Activated T-helper 17 cell treated with anti-CD3 and anti-CD28 coated beads, Interleukin-2, amount 50 U/mL, for 72 hours (primary cell): Measurements from ENCODE around the gene GP1BB. TPM values are rescaled to one million over a fixed set of nuclear protein-coding genes. Genes with fewer than 3 reads are reported as not detected.
"Not testable (repeated sequence)": the region's sequence is repeated elsewhere in the genome, so short reads cannot be mapped to it uniquely, and the experiment has no call there.

Experiments
- ATAC-seq: fragments of 150-1000 bp; cut with Tn5 transposase; replicated peaks from 2 replicates; pipeline ENCODE4 v1.10.0; 2021; ENCODE audit warnings: mild to moderate bottlenecking, moderate library complexity
- H3K27ac Mint-ChIP-seq: one replicate; pipeline ENCODE4 v1.8.0; 2022; ENCODE audit warnings: mixed read lengths
- H3K27me3 Mint-ChIP-seq: one replicate; pipeline ENCODE4 v1.8.0; 2022; ENCODE audit warnings: mixed read lengths
- H3K36me3 Mint-ChIP-seq: one replicate; pipeline ENCODE4 v1.8.0; 2022; ENCODE audit warnings: low read depth, mild to moderate bottlenecking, mixed read lengths
- H3K4me1 Mint-ChIP-seq: one replicate; pipeline ENCODE4 v1.8.0; 2022; ENCODE audit warnings: mixed read lengths
- H3K4me3 Mint-ChIP-seq: one replicate; pipeline ENCODE4 v1.8.0; 2022; ENCODE audit warnings: mild to moderate bottlenecking, mixed read lengths
- H3K9me3 Mint-ChIP-seq: one replicate; pipeline ENCODE4 v1.8.0; 2022; ENCODE audit warnings: mixed read lengths
- total RNA-seq, 2 donors: library from RNA; stranded (reverse); gene quantifications; one replicate each; pipeline ENCODE4 v1.2.3, GENCODE V29; 2022

The GP1BB gene
- total RNA-seq, 2 donors from 2014 or later, result not detected

DNA sequence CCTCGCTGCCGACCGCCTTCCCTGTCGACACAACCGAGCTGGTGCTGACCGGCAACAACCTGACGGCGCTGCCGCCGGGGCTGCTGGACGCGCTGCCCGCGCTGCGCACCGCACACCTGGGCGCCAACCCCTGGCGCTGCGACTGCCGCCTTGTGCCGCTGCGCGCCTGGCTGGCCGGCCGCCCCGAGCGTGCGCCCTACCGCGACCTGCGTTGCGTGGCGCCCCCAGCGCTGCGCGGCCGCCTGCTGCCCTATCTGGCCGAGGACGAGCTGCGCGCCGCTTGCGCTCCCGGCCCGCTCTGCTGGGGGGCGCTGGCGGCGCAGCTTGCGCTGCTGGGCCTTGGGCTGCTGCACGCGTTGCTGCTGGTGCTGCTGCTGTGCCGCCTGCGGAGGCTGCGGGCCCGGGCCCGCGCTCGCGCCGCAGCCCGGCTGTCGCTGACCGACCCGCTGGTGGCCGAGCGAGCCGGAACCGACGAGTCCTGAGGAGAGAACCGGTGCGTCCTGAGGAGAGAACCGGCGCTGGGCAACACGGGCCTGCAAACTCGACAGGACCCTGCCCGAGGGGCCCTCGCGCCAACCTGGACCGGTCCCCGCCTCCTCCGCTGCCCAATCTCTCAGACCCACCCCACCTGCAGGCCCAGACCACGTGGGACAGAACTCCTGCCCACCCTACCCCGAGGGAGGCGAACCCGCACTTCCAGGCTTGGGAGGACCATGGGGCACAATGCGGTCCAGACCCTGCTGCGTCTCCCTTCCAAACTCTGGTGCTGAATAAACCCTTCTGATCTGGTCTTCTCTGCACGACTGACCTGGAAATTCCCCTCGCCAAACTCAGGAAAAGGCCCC, 866 bp downstream of the GP1BB start:
- H3K27ac Mint-ChIP-seq, result no peak overlapping the region
- no peaks in the 10 kb centered on the region for H3K4me1 Mint-ChIP-seq
- H3K4me3 Mint-ChIP-seq, result no peak overlapping the region
- peak; percentile 61 for ATAC-seq
- peaks cover 7% of the 10 kb centered on the region for H3K36me3 Mint-ChIP-seq
- peaks cover 39% of the 10 kb centered on the region for H3K27me3 Mint-ChIP-seq
- H3K9me3 Mint-ChIP-seq, result no peaks in the 10 kb centered on the region

DNA sequence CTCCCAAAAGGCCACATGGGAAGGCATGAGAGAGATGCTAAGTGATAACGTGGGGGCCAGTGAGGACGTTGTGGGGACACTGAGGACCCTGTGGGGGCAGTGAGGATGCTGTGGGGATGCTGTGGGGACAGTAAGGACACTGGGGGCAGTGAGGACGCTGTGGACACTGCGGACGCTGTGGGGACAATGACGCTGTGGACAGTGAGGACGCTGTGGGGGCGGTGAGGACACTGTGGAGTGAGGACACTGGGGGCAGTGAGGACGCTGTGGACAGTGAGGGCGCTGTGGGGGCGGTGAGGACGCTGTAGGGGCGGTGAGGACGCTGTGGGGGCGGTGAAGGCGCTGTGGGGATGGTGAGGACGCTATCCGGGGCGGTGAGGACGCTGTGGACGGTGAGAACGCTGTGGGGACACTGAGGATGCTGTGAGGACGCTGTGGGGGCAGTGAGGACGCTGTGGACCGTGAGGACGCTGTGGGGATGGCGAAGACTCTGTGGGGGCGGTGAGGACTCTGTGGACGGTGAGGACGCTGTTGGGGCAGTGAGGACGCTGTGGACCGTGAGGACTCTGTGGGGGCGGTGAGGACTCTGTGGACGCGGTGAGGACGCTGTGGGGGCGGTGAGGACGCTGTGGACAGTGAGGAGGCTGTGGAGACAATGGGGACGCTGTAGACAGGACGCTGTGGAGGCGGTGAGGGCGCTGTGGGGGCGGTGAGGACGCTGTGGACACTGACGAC, 1.8 kb downstream of the GP1BB start:
- Mint-ChIP-seq H3K9me3 (no peaks in the 10 kb centered on the region), H3K27ac (no peak overlapping the region), H3K4me3 (no peak overlapping the region), H3K36me3 (no peaks in the 10 kb centered on the region), H3K4me1 (no peaks in the 10 kb centered on the region), H3K27me3 (peaks cover 31% of the 10 kb centered on the region)
- no peak for ATAC-seq

DNA sequence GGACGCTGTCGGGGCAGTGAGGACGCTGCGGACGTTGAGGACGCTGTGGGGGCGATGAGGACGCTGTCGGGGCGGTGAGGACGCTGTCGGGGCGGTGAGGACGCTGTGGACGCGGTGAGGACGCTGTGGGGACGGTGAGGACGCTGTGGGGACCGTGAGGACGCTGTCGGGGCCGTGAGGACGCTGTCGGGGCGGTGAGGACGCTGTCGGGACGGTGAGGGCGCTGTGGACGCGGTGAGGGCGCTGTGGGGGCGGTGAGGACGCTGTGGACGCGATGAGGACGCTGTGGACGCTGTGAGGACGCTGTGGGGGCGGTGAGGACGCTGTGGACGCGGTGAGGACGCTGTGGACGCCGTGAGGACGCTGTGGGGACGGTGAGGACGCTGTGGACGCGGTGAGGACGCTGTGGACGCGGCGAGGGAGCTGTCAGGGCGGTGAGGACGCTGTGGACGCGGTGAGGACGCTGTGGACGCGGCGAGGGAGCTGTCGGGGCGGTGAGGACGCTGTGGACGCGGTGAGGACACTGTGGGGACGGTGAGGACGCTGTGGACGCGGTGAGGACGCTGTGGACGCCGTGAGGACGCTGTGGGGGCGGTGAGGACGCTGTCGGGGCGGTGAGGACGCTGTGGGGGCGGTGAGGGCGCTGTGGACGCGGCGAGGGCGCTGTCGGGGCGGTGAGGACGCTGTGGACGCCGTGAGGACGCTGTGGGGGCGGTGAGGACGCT, 2.9 kb downstream of the GP1BB start:
- not testable (repeated sequence) for H3K4me3 Mint-ChIP-seq, H3K4me1 Mint-ChIP-seq, H3K9me3 Mint-ChIP-seq, H3K36me3 Mint-ChIP-seq, ATAC-seq, H3K27ac Mint-ChIP-seq
- H3K27me3 Mint-ChIP-seq, result peaks cover 21% of the 10 kb centered on the region

DNA sequence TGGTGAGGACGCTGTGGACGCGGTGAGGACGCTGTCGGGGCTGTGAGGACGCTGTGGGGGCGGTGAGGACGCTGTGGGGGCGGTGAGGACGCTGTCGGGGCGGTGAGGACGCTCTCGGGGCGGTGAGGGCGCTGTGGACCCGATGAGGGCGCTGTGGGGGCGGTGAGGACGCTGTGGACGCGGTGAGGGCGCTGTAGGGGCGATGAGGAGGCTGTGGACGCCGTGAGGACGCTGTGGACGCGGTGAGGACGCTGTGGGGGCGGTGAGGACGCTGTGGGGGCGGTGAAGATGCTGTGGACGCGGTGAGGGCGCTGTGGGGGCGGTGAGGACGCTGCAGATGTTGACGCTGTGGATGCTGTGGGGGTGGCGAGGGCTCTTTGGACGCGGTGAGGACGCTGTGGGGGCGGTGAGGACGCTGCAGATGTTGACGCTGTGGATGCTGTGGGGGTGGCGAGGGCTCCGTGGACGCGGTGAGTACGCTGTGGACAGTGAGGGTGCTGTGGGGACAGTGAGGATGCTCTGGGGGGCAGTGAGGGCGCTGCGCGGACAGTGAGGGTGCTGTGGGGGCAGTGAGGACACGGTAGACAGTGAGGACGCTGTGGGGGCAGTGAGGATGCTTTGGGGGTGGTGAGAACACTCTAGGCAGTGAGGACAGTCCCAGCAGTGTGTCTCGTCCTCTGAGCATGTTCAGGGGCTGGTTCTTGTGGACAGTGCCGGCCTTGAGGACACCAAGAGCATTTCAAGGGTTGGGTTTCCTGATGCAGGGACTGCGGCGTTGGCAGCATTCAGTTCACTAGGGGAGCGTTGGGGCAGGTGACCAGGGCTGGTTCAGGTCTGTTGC, 4.2 kb downstream of the GP1BB start:
- Mint-ChIP-seq H3K9me3 (no peaks in the 10 kb centered on the region), H3K4me3 (no peak overlapping the region)
- no peak for ATAC-seq

DNA sequence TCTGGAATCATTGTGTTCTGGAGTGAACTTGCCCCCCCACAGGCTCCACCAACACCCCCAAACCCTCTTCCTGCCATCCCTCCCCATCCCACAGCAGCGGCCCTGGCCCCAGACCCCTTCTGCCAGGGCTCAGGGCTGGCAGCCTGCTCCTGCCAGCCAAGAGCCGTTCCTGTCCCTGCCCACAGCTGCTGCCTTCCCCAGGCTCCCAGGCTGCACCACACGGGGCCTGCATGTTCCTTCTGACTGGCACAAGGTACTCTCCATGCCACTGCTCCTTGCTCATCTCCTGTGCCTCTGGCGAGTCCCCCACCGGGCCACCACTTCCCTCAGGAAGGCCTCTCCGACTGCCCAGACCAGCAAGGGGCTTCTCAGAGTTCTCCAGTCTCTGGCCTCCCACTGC, 4.9 kb downstream of the GP1BB start:
- ATAC-seq, result no peak
- Mint-ChIP-seq H3K4me1 (peaks cover 3% of the 10 kb centered on the region), H3K4me3 (no peak overlapping the region), H3K9me3 (no peaks in the 10 kb centered on the region), H3K36me3 (no peaks in the 10 kb centered on the region), H3K27me3 (peaks cover 16% of the 10 kb centered on the region), H3K27ac (no peak overlapping the region)

More for the DNA sequence above, 4.2 kb downstream of the GP1BB start:
- Mint-ChIP-seq H3K27me3 (peaks cover 19% of the 10 kb centered on the region), H3K27ac (no peak overlapping the region), H3K4me1 (peaks cover 3% of the 10 kb centered on the region), H3K36me3 (no peaks in the 10 kb centered on the region)

DNA sequence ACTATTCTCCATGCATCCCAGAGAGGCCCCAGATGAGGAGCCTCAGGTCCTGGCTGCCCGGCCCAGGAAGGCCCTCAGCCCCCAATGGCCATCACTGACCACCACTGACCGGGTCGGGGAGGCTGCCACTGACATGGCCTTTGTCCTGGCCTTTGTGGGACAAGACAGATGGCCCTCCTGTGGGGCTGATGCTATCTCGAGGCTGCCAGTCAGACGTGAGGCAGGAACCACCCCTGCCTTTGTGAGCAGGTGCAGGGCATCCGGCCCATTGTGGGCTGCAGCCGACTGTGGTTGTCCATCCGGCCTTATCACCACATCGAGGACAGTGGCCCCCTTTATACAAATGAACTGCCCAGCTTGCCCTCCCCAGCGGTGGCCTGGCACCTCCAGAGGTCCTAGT, 5.5 kb downstream of the GP1BB start:
- Mint-ChIP-seq H3K27me3 (peaks cover 15% of the 10 kb centered on the region), H3K27ac (no peak overlapping the region), H3K4me3 (no peak overlapping the region), H3K4me1 (peaks cover 3% of the 10 kb centered on the region), H3K9me3 (no peaks in the 10 kb centered on the region), H3K36me3 (no peaks in the 10 kb centered on the region)
- ATAC-seq, result no peak

DNA sequence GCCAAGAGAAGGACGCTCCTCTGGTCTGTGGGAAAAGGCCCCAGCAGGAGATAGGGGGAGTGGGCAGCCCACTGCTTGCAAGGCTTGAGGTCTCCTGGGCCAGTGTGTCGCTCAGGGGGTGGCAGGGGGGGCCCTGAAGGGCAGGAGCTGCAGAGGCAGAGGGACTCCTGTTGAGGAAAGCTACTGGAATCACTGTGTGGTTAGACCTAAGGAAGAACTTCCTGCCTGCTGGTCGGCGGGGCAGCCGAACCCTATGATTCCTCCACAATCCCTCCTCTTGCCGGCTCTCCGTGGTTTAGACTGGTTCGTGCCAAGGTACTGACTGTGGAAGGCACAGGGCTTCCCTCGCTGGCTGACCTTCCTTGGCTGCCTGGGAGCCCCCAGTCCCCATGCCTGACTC, 6.2 kb downstream of the GP1BB start:
- H3K27ac Mint-ChIP-seq, result no peak overlapping the region
- H3K36me3 Mint-ChIP-seq, result no peaks in the 10 kb centered on the region
- no peaks in the 10 kb centered on the region for H3K9me3 Mint-ChIP-seq
- no peak overlapping the region for H3K4me3 Mint-ChIP-seq
- no peak for ATAC-seq
- H3K4me1 Mint-ChIP-seq, result peaks cover 3% of the 10 kb centered on the region
- H3K27me3 Mint-ChIP-seq, result peaks cover 14% of the 10 kb centered on the region

DNA sequence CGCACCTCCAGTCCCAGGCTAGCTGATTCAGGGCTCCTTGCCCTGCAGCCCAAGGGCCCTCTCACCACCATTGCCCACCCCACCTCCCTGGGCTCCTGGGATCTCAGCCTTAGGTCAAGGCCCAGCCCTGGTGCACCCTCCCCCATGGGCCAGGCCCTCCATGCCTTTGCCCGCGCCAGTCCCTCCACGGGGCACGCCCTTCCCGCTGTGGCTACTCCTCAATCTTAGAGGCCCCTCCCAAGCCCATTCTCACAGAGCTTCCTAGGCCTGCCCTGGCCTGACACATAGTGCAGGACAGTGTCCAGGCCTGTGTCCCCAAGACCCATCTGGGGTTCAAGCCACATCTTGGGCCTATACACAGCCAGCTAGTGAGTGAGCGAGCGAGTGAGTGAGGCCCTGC, 6.9 kb downstream of the GP1BB start:
- ATAC-seq, result peak; percentile 15
- H3K27ac Mint-ChIP-seq, result no peak overlapping the region
- no peaks in the 10 kb centered on the region for H3K9me3 Mint-ChIP-seq
- H3K36me3 Mint-ChIP-seq, result no peaks in the 10 kb centered on the region
- peak overlapping the region; percentile 61 for H3K4me3 Mint-ChIP-seq
- H3K4me1 Mint-ChIP-seq, result peaks cover 3% of the 10 kb centered on the region
- H3K27me3 Mint-ChIP-seq, result peaks cover 8% of the 10 kb centered on the region

DNA sequence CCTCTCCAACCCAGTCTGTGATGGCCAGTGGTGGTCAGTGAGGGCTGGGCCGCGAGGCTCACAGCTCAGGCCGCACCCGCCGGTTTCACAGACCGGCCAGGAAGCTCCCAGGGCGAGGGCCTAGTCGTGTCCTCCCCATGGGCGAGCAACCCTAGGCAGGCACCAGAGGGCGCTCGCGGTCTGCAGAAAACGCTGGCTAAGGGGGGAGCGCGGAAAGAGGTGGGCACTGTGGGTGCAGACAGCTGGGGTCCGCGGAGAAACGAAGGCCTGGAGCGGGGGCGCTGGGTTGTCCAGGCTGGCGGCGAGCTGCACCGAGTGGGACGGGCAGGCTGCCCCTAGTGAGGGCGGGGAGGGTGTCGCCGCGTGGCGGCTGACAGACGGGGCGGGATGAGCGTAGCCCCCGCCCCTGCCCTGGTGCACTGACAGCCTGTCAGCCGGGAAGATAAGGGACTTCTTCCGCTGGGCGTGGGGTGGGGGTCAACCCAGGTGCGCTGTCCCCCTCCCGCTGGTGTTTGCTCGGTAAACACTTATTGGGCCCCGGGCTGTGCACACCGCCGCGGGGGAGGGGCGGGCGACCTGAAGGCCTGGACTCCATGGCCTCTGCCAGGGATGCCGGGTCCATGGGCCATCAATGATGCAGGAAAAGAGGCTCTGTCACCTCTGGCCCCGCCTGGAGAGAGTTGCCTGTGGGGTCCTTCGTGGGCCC, 7.5 kb downstream of the GP1BB start:
- no peak overlapping the region for H3K27ac Mint-ChIP-seq
- peak overlapping the region; percentile 61 for H3K4me3 Mint-ChIP-seq
- H3K27me3 Mint-ChIP-seq, result peaks cover 4% of the 10 kb centered on the region
- no peaks in the 10 kb centered on the region for H3K36me3 Mint-ChIP-seq
- peak; percentile 91 for ATAC-seq
- peaks cover 3% of the 10 kb centered on the region for H3K4me1 Mint-ChIP-seq
- no peaks in the 10 kb centered on the region for H3K9me3 Mint-ChIP-seq

DNA sequence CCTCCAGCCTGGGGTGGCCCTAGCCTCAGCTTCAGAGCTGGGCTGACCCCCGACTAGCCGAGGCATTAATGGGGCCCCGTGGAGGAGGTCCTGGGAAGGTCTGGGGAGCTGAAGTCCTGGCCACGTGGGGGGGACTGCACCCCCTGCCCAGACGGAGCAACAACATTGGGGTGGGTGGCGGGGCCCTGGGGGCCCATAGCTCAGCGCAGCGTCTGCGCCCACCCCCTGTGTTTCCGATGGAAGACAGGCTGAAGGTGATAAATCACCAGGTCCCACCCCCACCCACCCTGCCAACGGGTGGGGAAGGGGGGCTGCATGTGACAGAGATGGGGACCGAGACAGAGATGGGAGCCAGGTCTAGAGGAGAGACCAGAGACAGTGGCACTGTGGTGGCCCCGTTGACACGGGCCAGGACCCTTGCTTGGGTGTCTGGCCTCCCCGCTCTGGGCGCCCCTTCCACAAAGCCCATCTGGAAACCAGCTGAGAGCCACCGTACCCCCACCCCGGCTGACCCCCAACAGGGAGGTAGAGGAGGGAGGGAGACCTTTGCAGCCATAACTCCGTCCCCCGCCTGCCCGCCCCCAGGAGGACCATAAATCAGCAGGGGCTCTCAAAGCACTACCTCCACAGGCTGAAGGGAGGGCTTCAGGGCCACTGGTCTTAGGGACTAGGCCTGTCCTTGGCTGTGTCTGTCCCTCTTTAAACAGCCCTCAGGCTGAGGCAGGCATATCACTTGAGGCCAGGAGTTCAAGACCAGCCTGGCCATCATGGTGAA, 8.2 kb downstream of the GP1BB start:
- peak overlapping the region; percentile 61 for H3K4me3 Mint-ChIP-seq
- peaks cover 4% of the 10 kb centered on the region for H3K27me3 Mint-ChIP-seq
- peaks cover 3% of the 10 kb centered on the region for H3K4me1 Mint-ChIP-seq
- no peaks in the 10 kb centered on the region for H3K36me3 Mint-ChIP-seq
- no peaks in the 10 kb centered on the region for H3K9me3 Mint-ChIP-seq
- no peak for ATAC-seq
- H3K27ac Mint-ChIP-seq, result no peak overlapping the region

DNA sequence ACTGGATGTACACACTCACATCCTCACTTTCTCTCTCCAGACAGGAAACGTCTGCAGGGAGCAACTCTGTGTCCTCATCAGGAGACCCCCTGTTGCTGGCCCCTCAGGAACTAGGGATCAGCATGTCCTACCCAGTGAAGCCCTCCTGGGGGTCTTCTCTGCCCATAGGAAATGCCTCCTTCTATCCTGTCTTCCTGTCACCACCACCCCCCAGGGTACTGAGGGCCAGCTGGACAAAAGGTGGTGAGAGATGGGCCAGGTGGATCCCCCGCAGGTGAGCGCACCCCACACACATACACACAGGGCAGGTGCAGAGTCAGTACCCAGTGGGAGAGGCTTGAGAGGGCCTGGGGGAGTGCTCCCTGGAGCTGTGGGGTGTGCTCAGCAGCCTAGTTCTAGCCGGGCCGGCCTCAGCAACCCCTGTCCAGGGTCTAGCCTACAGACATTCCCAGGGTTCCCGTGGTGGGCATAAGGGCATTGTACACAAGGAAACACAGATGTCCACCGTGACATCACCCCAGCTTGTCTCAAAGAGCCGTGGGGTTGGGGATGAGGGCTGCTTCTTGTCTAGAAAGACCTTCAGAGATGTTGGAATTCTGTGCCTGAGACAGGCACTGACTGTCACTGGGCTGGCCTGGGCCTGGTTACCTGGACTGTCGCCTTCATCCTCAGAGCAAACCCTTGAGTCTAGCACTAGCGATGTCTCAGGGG, 9.2 kb downstream of the GP1BB start:
- no peaks in the 10 kb centered on the region for H3K9me3 Mint-ChIP-seq
- H3K27me3 Mint-ChIP-seq, result peaks cover 3% of the 10 kb centered on the region
- no peak overlapping the region for H3K4me3 Mint-ChIP-seq
- H3K4me1 Mint-ChIP-seq, result peaks cover 3% of the 10 kb centered on the region
- no peaks in the 10 kb centered on the region for H3K36me3 Mint-ChIP-seq
- no peak overlapping the region for H3K27ac Mint-ChIP-seq
- no peak for ATAC-seq

DNA sequence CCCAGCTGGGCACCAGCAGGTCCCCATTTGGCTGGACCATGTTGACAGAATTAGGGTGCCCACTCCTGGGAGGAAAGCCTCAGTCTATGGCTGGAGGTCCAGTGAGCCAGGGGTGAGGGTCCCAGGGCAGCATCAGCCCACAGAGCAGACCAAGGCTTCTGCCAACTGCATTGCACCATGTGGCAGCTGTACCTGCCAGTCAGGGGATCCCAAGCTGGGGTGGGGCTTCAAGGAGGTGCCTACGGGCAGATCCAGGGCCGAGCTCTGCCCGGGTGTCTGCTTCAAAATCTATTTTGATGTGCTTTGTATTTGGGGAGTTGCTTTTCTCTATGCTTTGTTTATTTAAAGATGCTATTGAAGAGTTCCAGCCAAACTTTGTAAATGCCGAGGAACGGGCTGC, 10.4 kb downstream of the GP1BB start:
- H3K4me3 Mint-ChIP-seq, result no peak overlapping the region
- no peaks in the 10 kb centered on the region for H3K36me3 Mint-ChIP-seq
- peaks cover 3% of the 10 kb centered on the region for H3K4me1 Mint-ChIP-seq
- H3K27ac Mint-ChIP-seq, result no peak overlapping the region
- no peak for ATAC-seq
- no peaks in the 10 kb centered on the region for H3K27me3 Mint-ChIP-seq
- no peaks in the 10 kb centered on the region for H3K9me3 Mint-ChIP-seq
